GM21825 (cell line): ENCODE results near the gene EIF4EBP2.

Experiments
- ATAC-seq: cut with Tn5 transposase; IDR thresholded peaks from one replicate; pipeline ENCODE4 v1.9.1; 2021; ENCODE audit warnings: mild to moderate bottlenecking, moderate library complexity; ENCODE audit not compliant: unreplicated experiment

EIF4EBP2 gene

DNA sequence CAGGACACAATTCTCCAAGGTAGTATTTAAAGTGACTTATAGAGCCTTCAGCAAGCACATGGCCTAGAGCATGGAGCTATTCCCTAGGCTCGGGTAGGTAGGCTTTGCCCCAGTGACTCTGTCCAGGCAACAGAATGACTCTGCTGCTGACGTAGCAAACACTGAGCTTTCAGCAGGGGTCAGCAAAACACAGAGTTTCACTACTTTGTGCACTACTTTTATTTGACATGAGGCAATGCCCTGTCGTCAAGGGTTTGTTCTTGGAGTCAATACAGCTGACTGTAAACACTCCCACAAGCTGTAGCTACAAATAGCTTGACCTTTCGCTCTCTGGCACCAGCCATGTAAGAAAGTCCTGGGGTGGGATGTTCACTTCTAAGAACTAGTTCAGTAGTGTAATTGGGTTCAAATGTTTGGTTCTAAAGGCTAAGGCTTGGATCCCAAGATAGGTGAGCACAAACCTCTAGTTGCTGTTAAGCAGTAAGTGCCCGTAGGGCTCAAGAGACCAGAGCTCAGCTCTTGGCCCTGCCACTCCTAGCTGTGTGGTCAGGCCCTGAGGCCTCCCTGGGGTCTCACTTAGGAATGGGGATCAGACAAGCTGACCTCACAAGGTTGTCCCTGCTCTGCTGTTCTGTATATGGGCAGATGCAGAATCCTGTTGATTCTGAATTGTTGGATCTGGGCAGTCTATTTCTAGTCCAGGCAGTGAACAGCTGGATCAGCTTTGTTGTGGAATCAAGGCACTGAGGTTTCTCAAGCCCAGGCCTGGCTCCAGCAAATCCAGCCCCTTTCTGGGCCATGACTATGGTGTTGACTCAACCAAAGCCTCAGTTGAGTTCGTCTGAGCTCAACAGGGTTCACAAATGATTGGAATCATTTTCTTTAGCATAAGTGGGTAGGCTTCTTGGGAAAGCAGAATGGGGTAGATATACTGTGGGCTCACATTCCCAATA is 26.8 kb downstream of the EIF4EBP2 start:
- no peak for ATAC-seq

DNA sequence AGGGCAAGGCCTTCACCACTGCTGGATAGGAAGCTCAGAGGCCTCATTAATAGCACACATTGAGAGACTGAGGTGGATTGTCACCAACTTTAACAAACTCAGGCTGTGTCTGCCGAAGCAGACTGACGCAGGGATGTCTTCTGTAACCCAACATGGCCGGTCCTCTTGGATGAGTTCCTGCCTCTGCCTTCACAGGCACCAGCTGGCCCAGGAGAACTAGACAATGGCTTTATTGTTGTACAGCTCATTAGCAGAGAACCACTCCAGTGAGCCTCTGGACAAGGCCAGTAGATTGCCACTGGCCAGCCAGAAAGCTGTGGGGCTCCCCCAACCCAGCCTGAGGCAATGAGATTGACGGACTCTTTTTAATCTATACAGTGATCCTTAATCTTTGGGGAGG is 28.2 kb downstream of the EIF4EBP2 start:
- no peak for ATAC-seq

DNA sequence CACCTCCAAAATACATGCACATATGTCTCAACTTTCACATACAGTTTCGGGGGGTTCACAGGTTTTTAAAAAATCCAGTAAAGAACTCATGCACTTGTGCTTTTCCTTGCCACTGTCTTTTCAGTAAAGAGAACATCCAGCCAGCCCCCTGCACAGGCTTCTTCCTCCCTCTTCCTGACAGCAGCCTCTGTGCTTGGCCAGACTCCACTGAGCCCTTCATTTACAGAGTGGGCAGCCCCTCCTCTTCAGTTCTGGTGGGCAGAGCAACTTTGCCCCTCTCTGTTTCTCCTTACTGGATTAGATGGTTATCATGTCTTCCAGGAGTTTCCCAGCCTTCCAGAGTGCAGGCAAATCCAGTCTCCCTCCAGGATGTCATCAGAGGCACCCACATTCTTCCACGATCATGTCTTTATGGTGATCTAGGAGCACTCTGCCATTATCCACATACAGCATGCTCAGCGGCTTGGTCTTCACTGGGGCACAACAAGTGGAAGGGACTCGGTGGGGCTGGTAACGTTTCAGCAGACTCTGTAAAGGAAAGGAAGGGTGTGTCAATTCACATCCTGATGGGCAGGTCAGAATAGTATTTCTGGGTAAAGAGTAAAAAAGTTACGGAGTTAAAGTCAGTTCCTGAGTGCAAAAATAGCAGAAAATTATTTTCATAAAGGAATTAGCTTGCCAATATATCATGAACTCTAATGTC is 28.8 kb downstream of the EIF4EBP2 start:
- ATAC-seq = no peak

DNA sequence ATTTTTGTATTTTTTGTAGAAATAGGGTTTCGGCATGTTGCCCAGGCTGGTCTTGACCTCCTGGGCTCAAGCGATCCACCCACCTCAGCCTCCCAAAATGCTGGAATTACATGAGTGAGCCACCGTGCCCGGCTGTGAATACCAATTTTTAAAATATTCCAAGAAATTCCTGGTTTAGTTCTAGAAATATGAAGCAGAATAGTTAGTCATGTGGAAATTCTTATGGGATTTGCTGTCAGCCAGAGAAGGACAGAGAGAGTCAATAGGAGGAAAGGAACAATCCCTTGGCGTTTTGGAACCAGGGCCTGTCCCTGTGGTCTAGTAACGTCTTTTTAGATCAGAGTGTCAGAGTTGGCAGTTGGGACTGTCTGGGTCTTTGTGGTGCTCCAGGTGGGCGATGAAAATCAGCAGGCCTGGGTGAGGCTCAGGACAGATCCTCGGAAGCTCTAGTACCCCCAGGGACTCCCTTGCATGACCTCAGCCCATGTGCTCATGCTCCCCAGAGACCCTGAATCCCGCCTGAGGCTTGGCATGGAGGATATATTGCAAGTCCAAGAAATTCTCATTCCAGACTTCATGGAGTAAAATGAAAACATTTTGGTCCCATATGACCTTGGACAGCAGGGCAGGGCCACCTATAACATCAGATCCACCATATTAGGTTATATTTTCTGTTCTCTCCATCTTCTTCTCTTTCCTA is 29.8 kb downstream of the EIF4EBP2 start:
- ATAC-seq = no peak

DNA sequence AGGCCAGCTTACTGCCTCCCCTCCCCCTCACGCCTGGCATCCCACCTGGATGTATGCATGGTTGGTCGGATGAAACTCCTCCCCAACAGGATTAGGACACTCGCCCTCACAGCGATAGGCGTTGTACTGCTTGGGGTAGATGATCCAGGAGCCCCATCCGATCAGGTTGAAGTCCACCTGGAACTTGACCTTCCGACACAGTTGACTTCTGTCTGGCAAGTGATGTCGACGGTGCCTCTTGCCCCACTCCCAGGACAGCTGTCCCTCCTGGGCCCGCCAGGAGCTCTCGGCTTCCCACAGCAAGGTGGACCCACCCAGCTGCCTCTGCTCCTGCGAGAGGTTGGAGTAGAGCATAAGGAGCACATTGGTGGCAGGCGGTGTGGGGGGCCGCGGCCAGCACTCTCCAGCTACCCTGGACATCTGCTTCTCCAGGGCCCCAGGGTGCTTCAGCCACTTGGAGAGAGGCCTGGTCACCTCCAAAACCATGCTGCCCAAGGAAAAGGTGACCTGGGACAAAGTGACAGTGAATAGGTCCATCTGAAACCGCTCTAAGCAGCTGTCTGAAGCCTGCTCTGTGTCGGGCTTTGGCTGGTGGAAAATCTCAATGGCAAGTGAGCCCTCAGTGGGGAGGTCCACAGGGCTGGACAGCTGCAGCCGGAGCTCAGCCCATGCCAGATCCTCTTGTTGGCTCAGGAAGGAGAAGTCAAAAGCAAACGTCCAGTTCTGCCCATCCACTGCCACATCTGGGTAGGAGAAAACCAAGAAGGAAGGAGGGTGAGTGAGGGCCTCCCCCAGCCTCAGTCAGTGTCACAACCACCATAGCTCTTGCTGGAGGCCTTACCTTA is 31.5 kb downstream of the EIF4EBP2 start:
- no peak for ATAC-seq

DNA sequence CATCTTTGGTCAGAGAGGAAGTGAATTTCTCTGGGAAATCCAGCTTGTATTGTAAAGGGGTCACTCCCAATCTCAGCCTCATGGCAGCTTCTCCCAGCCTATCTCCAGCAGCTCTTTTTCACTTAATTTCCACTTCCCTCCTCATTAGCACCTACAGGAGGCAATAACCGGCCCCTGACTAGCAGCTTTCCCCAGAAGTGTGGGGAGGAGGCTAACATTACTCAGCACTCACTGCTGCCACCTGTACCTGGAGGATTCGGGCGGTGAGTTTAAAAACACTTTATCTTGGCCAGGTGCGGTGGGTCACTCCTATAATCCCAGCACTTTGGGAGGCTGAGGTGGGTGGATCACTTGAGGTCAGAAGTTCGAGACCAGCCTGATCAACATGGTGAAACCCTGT is 33.8 kb downstream of the EIF4EBP2 start:
- ATAC-seq = no peak

DNA sequence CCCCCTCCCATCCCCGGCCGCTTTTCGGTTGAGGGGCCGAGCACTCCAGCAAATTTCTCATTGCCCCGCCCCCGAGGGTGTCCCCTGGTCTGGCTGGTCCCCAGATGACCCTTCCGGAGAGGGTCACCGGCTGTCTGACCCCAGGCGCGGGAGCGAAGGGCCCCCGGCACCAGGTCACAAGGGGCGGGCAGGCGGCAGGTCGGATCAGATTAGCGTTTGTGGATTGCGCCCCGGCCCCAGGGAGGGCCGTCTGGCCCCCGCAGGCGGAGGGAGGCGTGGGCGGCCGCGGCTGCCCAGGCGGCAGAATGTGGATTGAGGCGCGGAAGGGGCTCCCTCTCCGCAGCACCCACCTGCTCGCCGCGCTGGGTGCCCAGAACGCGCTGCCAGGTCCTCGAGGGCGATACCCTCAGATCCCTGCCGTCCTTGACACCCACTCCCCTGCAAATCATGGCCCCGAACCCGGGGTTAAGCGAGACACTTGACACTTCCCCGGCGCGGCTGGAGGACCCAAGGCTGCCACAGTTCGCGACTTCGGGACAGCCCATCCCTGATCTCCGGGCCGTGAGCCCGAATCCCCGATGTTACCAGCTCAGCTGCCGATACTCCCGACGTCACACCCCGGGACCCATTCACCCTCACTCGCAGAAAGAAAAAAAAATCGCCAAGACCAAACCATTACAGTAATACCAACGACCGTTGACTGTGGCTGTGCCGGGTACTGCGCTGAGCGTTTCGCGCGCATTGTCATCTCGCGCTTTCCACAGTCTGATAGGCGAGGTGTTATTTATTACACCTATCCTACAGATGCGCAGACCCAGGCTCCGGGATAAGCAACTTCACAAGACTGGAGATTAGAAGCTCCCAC is 36.6 kb downstream of the EIF4EBP2 start:
- no peak for ATAC-seq

DNA sequence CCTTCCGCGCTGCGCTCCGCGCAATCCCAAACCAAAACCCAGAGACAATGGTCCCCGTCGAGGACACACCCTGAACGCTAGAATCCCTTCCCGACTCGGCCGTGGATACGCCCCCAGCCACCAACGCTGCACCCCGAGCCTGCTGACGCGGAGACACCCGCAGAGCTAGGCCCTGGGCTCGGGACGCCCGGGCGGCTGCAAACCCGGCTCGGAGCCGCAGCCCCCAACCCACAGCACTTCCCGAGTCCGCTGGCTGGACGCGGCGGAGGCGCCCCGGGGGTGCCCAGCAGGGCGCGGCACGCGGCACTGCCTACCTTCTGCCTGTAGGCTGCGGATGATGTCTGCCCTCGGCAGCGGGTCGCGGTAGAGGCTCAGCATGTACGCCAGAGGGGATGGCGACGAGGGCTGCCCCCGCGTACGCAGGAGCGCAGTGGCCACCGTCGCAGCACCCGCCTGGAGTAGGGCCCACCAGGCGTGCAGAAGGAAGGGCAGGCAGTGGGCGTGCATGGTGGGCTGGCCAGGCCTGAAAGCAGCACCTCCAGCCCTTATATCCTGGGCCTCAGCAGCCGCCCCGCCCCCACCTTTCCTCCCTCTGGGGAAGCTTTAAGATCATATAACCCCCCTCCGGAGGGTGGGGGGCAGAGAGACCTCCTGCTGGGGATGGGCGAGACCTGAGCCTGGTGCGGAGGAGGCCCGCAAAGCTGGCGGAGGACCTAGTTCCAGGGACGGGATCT is 37.4 kb downstream of the EIF4EBP2 start, which contains the start of gene NODAL:
TSS of gene NODAL (minus strand) at position 521 of the 734 bp plus-strand sequence. CDS start at position 507, 14 bp downstream.
- ATAC-seq = no peak

DNA sequence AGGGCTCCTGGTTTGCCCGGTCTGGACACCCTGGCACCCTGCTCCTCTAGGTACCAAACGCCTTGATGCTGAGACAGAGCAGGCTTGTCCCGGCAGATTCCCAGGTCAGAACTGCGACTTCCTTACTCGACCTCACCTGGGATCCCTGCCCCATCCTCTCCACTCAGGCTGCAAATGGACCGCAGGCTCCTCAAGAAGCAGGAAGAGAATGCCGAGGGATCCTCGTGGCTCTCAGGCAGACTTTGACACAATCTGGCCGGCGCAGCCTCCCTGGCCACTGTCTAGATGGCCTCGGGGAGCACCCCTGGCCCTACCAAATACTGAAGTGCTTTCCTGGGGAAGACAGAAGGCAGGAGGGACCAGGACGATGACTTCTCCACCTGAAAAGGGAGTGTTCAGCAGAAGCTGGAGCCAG is 38.0 kb downstream of the EIF4EBP2 start:
- ATAC-seq = no peak

DNA sequence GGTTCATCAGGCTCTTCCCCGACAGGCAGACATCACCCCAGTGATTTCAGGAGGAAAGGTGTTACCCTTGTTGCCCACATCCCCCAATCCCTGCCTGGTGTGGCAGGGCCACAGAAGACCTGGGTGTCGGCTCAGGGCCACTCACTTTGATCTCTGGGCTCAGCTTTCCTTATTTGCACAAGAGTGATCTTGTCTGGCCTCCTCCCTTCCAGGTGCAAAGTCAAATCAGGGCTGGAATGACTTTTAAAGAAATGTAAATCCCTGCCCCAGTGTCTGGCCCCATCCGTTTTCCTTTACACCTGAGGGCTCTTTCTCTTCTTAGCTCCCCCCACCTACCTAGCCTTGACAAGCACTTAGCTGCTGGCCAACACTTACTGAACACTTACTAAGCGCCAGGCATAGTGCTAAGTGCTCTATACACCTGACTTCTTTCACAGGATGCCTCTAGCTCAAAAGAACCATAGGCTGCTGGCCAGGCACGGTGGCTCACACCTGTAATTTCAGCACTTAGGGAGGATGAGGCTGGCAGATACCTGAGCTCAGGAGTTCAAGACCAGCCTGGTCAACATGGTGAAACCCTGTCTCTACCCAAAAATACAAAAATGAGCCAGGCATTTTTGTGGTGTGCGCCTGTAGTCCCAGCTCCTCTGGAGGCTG is 38.5 kb downstream of the EIF4EBP2 start:
- no peak for ATAC-seq

DNA sequence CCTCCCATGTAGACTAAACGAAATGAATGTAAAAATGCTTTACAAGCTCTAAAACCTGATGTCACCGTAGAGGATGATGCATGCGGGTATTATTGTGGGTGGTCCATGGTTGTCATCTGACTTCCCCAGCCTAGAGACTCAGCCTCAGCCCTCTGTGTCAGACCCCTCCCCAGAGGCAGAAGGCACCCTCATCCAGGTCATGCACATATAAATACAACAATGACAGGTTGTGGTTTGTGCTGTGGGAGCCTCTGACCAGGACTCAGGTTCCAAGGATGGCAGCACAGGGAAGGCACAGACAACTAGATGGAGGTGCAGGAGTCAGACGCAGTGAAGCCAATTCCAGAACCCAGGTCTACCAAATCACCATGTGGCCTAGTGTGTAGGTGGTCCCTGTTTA is 40.8 kb downstream of the EIF4EBP2 start:
- no peak for ATAC-seq

DNA sequence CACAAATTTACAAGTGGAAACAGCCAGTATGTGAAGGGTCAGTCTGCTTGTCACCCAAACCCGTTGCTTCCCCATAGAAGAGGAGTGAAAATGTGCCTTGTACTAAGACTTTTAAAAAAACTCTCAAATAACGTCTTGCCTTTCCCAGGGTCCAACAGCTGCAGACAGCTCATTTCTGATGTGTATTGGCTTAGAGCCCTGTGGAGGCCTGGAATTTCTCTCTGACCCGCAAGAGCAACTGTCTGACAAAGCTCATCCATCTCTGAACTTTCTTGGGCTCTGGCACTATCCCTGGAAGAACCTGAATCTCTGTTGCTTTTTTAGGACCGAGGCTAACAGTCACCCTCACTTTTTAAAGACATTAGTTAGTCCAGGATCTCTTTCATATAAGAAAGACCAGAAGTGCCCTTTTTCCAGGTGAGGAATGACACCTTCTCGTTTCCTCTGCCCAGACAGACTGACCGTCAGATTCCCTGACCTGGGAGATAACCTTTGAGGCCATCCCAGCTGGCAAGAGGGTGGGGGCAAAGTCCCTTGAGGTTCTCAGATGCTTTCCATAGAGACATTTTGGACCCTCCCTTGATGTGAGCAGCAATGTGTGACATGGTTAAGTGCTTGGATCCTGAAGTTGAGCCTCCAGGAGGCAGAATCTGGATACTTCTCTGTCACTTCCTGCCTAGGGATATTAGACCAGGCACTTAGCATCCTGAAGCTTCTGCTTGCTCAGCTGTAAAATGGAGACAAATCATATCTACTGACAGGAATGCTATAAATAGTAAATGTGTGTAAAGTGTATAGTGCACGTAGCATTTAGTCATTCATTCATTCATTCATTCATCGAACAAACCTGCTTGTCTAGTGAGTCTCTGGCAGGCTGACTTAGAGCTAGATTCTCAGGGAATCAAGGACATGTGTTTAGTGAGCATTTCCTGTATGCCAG is 42.0 kb downstream of the EIF4EBP2 start:
- ATAC-seq = no peak

DNA sequence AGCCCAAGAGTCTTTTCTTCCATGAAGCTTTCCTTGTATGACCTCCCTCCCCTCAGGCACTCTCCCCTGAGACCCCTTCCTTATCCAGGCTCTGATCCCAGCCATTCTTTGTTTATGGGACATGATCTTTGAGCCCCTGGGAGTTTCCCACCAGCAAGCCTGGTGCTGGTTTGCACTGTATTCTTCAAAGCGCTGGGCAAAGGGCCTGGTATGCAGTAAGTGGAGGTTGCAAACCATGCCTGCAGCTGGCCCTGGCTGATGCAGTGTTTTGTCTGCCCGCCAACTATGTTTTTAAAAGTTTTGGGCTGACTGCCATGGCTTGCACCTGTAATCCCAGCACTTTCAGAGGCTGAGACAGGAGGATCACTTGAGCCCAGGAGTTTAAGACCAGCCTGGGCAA is 44.3 kb downstream of the EIF4EBP2 start:
- no peak for ATAC-seq

DNA sequence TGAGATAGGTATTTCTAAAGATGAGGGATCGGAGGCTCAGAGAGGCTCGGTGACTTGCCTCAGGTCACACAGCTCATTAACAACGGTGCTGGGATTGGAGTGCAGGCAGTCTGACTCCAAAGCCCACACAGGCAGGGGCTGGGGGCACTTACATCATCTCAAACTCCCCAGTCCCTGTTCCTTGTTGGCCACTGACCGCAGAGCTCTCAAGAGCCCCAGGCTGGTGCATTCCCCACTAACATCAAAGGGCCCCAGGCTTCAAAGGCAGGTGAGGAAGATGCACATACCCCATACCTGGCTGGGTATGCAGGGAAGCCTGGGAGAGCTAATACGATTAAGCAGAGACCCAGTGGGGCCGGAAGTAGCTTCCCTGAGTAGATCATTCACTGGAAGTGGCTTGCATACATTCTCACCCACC is 51.3 kb downstream of the EIF4EBP2 start:
- ATAC-seq = no peak

DNA sequence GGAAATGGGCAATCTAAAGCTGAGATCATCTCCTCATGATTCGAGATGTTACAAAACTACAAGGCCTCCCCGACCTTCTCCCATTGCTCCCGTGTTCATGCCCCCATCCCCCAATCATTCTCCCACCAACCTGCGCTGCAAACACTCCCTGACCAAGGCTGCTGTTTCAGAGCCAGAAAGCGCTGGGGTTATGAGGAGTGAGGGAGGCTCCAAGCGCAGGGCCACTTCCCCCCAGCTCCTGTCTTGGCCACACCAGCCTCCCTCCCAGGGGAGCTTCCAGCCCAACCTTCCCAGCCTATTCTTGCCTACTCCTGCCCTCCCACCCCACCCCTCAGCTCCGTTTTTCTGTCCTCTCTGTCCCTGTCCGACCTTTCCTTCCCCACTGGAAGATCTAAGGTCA is 52.2 kb downstream of the EIF4EBP2 start:
- ATAC-seq = no peak

DNA sequence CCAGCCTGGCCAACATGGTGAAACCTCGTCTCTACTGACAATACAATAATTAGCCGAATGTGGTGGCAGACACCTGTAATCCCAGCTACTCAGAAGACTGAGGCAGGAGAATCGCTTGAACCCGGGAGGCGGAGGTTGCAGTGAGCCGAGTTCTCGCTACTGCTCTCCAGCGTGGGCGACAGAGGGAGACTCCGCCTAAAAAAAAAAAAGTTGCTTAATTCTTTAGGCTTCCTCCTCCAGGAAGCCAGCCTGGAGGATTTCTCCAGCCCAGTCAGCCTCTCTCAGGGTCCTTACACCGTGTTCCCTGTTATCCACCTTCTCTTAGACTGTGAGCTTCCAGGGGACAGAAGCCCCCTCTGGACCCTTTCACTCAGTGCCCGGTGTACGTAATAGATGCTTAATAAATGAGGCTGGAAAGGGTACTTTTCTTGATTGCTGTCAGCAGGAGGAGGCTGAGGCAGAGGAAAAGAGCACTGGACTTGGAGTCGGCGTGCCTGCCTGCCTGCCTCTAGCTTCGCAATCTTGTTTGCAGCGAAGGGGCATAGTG is 53.9 kb downstream of the EIF4EBP2 start:
- ATAC-seq = no peak
